CD4-positive, alpha-beta T cell treated with Interleukin-15 for 4 hours (primary cell): Measurements from ENCODE around the gene CACYBP.
A peak's percentile ranks its signal among the peaks of the same experiment; 100 is the strongest.

ENCODE experiments used
- DNase-seq: peaks from one replicate; pipeline ENCODE4 v3.0.0-alpha.2; 2020; ENCODE audit warnings: low spot score

Gene CACYBP

GRCh38 chr1:174999936-175000696 is at the start of gene CACYBP:
Gene CACYBP (plus strand): TSS chr1:174999947. CDS start chr1:175000181, 234 bp downstream.
- peak; percentile 33 for DNase-seq

GRCh38 chr1:174953285-174954072 is 46.3 kb upstream of the CACYBP start:
- no peak for DNase-seq

- DNase-seq, result peak; percentile 39
Observed at GRCh38 chr1:174954073-174954460, 45.7 kb upstream of the CACYBP start.

DNA sequence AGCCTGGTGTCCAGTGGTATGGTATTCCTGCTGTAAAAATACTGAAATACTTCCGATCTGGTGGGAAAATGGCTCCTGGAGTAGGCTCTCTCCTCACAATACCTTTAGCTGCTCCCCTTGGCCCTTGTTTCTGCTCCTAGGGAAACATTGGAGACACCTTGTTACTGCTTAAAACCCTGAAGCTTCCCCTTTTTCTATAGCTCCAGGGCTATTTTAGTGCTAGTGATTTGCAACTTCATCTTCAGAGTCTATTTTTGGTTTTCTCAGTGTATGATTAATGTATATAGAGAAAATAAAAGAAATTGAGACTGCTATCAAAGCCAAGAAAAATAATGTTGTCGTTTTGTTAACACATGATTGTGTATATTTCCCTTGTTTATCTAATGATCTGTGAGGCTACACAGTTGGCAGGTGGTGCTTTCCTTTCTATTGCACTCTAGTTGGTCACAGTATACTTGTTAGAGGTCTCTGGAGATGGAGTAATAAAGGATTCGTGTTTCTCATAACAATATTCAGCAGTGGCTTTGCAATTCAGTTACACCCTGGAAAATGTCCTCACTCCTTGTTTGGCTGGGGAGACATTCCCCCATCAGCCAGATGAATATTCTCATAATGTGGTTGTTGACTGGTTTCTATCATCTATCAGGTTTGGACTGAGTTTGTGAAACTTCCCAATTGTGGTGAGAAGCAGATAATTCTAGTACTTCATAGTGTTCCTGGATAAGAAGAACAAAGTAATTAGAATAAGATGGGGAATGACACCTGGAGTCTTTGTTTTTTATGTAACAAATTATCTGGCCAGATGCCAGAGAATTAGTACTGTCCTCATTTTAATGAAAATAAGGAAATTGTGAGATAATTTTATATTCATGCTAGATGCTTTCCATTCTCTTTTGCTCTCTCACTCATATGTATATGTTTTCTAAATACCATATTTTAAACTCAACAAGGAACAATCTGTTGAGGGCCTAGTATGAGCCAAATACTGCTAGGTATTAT is 44.8 kb upstream of the CACYBP start:
- DNase-seq, result no peak

DNA sequence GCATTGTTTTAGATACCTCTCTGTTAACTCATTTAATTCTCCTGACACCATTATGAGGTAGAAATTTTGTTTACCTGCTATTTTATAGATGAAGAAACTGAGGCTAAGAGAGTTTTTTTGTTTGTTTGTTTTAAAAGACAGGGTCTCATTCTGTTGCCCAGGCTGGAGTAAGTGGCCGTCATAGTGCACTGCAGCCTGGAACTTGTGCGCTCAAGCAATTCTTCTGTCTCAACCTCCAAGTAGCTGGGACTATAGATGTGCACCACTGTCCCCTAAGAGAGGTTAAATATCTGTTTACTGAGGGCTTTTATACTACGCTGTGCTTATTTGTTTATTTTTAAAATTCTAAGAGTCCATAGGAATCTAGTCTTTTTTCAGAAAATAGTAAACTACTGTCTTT is 43.7 kb upstream of the CACYBP start:
- DNase-seq, result no peak

DNA sequence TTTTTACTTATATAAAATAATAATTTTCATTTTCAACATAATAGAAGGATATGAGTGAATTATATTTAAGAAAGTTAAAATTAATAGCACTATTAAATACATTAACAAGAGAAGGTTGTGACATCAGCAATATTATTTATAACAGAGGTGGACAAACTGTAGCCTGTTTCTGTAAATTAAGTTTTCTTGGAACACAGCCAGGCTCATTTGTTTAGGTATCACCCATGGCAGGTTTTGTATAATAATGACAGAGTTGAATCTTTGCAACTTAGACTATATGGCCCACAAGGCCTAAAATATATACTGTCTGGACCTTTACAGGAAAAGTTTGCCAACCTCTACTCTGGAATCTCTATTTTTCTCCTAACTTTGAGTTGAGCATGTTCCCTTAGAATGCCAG is 42.8 kb upstream of the CACYBP start:
- no peak for DNase-seq

DNA sequence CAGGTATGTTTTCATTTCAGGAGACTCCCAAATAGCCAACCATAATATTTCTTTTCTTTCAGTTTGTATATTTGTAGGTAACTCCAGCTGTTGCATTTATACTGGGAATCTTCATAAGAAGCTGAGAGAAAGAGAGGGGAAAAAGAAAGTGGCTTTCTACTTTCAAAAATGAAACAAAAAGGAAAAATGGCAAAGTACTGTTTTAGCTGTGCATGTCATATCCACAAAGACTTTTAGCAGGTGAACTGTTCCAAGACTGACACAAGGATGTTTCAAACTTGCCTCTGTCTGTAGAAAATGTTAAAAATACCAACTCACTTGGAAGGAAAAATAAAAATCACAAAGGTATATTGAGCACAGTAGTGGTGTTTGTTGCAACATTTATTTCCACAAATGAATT is 41.9 kb upstream of the CACYBP start:
- no peak for DNase-seq

DNA sequence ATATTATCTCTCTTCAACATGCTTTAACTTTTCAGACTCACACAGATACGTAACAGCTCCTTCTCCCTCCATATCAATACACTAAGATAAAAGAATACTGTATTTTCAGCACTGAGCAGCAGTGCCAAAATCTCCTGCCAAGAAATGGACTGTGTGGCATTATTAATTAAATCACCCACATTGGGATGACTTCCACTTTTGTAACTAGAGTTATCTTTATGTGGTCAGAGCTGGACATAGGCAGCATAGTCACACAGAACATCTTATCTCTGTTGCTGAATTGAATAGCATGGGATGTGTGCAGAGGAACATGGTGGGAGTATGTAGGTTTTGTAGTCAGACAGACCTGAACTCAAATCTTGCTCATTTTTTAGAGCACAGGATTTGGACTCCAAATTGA is 41.4 kb upstream of the CACYBP start:
- DNase-seq, result no peak

- no peak for DNase-seq
Observed at GRCh38 chr1:174960362-174960761, 39.4 kb upstream of the CACYBP start.

DNA sequence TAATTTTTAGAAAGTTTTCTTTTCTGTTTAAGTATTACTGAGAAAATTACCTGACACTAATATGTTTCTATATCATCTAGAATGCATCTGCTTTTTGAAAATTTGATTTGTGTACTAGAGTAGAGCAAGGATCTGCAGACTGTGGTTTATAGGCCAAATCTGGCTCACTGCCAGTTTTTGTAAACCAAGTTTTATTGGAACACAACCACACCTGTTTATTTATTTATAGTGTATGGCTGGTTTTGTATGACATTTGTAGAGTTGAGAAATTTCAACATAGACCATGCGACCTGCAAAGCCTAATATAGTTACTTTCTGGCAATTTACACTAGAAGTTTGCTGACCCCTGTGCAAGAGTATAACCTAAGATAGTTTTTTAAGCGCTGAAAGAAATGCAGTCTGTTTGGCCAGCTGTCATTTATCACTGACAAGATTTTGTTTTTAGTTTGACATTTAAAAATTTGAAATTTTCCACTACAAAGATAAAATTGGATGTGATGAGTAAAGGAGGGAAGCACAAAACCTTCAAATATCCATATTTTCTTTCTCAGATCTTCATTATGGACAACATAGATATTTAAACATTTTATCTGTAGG is 36.1 kb upstream of the CACYBP start:
- no peak for DNase-seq

- peak; percentile 76 for DNase-seq
Observed at GRCh38 chr1:174964261-174964971, 35.3 kb upstream of the CACYBP start.

- peak; percentile 46 for DNase-seq
Observed at GRCh38 chr1:174964972-174965361, 34.8 kb upstream of the CACYBP start.

- DNase-seq, result peak; percentile 55
Observed at GRCh38 chr1:174965362-174966007, 34.3 kb upstream of the CACYBP start.

- DNase-seq, result no peak
Observed at GRCh38 chr1:174966008-174966572, 33.7 kb upstream of the CACYBP start.

DNA sequence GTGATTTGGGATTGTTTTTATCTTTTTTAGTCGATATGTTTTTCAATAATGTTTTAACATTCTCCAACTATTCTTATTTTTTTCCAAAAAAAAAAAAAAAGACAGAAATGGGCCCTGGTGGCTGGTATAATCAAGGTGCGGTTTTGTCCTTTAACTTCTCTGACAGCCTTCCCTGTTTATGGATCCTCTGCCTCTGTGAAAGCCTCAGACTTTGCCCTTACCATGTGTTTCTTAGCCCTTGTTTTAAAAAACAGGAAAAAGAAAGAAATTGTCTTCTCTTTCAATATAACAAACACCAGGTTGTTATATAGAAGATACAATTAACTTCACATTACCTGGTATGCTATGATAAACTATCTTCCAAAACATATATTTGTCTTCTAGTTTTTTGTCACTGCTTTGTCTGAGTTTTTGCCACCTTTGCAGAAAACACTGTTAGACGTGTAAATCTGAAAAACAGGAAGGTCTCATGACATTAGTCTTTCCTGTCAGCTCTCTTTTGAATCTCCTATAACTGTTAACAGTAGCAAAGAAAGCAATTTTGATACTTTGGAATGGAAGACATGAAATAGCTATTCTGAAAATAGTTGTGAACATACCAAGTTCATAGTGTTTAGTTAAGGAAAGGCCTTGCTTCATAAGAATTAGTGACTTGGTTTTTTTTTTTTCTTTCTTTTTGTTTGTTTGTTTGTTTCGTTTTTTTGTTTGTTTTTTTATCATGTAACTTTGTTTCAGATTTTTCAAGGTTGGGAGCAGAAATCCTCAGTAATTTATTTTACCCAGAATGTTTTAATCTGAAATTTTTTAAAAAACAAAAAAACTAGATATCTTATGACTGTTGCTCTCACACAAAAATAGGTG is 31.7 kb upstream of the CACYBP start:
- peak; percentile 50 for DNase-seq

DNA sequence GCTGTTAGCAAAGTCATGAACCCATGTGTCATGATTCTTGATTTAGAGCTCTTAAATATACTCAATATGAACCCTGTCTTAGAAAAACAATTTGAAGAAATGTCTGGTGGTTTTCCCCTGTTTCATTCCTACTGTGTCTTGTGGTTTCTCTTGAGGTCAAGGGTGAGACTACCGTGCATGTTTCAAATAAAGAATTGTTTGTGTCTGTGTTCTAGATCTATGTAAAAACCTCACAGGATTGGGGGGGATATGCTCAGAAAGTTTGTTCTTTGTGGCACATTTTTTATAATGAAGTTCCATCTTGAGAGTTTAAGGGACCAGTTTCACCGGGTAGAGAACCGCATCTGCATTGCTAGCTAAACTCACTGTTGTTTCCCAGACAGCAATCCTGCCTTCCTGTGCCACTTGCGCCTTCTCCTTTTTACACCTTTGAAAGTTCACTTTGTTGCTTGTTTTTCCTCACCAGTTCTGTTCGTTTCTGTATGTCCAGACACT is 30.9 kb upstream of the CACYBP start:
- DNase-seq, result peak; percentile 80

DNA sequence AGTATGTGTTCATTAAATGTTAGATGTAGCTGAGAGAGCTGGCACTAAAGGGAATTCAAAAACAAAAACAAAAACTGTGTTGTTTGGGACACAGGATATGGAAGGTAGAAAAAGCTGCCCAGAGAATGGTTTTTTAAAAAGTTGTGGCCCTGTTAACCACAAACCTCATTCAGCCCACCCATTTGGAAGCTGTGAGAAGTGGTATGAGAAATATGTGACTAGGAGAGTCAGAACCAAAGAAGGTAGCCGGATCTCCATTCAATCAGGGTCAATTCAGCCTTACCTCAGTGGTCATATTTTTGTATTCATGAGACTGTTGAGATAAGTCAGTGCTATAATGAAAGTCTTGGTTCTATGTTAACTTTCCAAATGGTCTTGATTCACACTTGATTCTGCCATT is 29.8 kb upstream of the CACYBP start:
- no peak for DNase-seq

DNA sequence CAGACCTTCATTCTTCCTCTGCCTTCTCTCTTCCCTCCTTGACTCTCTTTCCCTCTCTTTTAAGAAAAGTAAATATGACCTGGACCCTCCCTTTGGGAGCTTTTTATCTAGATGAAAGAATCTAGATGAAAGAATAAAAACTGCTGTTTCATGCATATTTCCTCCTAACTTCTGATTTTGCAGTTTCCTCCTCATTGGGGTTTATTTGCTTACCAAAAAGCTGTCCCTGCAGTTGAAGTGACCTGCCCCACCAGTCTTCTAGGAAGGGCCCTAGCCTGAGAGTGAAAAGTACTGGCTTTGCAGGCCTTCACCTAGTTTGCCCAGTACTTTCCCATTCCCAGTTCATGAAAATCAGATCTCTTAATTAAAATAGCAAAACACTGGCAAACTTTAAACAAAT is 28.3 kb upstream of the CACYBP start:
- no peak for DNase-seq

GRCh38 chr1:174971902-174972301 is 27.8 kb upstream of the CACYBP start:
- no peak for DNase-seq
